Tongue (tissue), 2 donors: ENCODE data around the gene PRPS2. TPM values are rescaled to one million over a fixed set of nuclear protein-coding genes. Genes with fewer than 3 reads are reported as not detected.

ENCODE experiments used
- DNase-seq: peaks from one replicate; pipeline ENCODE4 v3.0.0-alpha.2; 2015
- total RNA-seq: library from RNA; depleted of rRNA; stranded (reverse); fragments of >200 nt; gene quantifications from one replicate; pipeline ENCODE4 v1.2.3, GENCODE V29; 2014

Gene PRPS2
- 15.5 TPM for total RNA-seq

- DNase-seq = peak; percentile 72
Observed at GRCh38 chrX:12791257-12792228, at the start of gene PRPS2. Gene PRPS2 (plus strand): TSS chrX:12791412. CDS start chrX:12791498, 86 bp downstream.

DNA sequence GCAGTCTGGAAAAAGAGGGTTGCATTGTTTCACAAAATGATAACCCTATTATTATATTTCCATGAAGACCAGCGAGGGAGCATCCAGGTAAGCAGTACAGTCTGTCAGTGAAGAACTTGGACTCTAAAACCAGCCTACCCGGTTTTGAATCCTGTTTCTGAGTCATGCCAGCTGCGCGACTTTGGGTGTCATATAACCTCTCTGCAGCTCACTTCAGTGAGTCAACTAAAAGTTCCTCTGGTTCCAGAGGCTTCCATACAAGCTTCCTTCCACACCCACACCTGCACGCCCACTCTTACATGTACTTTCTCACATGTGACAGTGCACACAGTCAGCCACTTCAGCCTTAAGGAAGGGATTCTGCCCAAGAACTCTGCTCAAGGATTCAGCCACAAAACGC, 49.8 kb upstream of the PRPS2 start:
- no peak for DNase-seq

- DNase-seq = no peak
Observed at GRCh38 chrX:12747433-12747832, 43.8 kb upstream of the PRPS2 start.

GRCh38 chrX:12751887-12752286, 39.3 kb upstream of the PRPS2 start:
- no peak for DNase-seq

DNA sequence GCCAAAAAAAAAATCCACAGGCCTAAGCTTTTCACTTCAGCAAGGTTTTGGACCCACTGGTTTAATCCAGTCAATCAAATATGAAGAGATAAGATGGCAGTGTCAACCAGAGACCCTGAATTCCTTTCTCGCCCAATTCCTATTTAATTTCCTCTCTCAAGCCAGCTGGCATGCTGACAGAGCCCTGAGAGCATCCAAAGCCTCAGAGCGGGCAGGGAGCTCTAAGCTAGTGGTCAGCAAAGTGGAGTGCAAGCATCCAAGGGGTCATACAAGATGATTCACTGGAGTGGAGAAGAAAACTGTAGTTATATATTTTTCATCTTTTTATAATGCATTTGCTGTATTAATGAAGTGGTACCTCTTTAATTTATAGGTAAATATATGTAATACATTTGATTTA, 37.8 kb upstream of the PRPS2 start:
- DNase-seq = no peak

GRCh38 chrX:12758291-12758690, 32.9 kb upstream of the PRPS2 start:
- no peak for DNase-seq

- no peak for DNase-seq
Observed at GRCh38 chrX:12767856-12768255, 23.4 kb upstream of the PRPS2 start.

DNA sequence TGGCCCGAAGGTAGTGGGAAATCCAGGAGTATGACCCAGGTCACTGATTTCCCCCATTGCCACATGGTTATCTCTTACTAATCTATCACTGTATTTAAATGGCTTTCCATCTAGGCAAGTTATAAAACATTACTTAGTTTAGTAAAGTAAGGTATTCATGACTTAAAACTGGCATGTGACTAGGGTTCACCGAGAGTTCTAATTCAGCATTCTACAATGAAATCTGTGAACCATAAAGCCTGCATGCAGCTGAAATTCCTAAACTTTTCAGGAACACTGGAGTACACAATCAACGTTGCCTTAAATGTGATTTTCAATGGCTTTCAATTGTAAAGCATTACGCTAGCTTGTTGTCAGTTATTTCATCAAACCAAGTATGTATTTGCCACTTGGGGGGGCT, 22.7 kb upstream of the PRPS2 start:
- no peak for DNase-seq

DNA sequence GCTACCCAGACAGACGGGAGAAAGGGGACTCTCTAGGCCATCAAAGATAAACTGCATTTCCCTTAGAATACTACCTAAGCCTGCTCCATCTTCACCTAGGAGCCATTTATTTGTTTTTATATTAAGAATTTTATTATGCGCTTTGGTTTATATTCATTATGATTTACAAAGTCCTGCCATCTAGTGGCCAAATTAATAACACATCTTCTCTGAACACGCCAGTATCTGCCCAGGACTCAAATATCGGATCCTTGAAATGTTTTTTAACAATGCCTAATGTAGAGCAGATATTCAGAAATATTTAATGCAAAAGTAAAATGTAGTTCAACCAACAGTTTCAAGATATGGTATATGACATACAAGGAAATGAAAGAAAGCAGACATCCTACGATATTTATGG, 20.8 kb upstream of the PRPS2 start:
- peak; percentile 41 for DNase-seq

GRCh38 chrX:12771445-12772069, 19.7 kb upstream of the PRPS2 start:
- DNase-seq = peak; percentile 14

GRCh38 chrX:12777670-12778069, 13.5 kb upstream of the PRPS2 start:
- DNase-seq = no peak

- DNase-seq = no peak
Observed at GRCh38 chrX:12779534-12779933, 11.7 kb upstream of the PRPS2 start.

DNA sequence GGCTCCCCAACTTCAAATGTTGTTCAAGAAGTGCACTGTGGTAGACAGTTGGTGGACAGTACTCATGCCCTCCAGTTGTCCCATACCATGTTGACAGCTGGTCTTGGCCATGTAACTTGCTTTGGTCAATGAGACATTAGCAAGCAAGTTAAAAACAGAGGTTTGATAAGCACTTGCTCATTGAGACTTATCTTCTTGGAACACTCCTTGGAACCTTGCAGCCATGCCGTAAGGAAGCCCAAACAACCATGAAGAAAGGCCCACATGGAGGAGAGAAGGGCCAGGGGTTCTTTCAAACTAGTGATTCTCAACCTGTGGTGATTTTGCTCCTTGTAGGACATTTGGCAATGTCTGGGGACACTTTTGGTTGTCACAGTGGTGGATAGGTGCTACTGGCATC, 2.6 kb upstream of the PRPS2 start:
- no peak for DNase-seq

- no peak for DNase-seq
Observed at GRCh38 chrX:12789976-12790375, 1.2 kb upstream of the PRPS2 start.

DNA sequence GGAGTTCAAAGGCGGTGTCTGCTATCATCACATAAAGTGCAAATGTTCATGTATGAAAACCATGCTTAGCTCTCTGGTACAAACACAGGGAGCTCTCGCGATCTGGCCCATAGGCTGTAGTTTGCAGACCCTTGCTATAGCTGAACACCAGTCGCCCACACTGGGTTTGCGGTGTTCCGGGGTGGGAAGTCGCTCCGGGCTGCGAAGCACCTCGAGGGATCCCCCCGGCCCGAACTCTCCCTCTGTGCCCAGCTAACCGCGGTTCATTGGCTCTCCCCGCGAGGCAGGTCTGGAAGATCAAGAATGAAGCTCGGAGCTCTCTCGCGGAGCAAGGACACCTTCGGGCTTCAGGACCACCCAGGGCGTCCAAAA, 341 bp upstream of the PRPS2 start:
- no peak for DNase-seq

DNA sequence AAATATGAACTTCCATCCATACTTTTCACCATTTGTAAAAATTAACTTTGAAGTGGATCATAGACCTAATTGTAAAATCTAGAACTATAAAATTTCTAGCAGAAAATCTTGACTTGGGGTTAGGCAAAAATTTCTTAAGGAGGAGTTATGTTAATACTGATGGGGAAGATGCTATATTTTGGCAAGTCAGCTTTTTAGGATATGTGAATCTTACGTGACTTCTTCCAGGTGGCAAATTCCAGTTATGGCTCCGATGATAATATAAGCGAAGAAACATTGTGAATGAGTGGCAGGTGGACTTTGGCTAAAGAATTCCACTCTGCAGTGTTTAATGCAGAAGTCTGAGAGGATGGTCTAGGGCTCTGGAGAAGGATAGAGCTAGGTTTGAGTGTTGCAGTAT, 1.5 kb downstream of the PRPS2 start:
- no peak for DNase-seq

DNA sequence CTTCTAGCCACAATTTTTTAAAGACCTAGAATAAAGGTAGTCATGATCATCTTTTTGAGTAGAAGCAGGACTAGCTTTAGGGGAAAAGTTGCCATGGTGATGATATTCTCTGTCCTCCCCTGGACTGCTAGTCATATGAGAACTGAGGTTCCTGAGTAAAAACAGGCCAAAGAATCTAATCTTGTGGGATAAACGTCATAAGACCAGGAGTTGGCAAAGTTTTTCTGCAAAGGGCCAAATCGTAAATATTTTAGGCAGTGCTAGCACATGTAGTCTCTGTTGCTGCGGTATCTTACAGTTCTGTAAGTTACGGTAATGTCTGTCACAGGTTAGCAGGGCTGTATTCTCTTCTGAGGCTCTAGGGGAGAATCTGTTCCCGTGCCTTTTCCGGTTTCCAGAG, 3.4 kb downstream of the PRPS2 start:
- no peak for DNase-seq

DNA sequence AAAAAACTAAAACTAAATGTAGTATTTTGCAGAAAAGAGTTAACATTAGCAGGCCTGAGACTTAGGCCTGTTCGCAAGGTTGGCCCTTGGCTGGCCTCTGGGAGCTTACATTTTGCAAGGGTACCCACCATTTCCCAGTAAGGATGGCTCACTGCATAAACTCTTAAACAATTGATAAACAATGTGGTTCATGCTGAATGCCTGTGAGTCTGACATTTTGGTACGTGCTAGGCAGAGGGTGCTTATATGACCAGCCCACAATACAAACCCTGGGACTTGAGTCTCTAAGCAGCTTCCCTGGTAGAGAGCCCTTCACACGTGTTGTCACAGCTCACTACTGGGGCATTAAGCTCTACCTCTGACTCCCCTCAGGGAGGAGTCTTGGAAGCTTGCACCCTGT, 7.4 kb downstream of the PRPS2 start:
- no peak for DNase-seq

DNA sequence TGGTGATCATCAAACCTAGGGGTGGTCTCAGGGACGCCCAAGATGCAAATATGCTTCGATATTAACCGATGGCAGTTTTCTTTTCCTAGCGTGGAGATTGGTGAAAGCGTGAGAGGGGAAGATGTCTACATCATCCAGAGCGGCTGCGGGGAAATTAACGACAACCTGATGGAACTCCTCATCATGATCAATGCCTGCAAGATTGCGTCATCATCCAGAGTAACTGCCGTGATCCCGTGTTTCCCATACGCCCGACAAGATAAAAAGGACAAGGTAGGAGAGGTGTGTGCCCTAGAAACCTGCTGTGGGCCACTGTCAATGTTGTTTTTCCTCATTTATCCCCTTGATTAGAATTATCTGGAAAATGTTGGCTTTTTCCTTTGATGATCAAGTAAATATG, 7.9 kb downstream of the PRPS2 start:
- DNase-seq = no peak

DNA sequence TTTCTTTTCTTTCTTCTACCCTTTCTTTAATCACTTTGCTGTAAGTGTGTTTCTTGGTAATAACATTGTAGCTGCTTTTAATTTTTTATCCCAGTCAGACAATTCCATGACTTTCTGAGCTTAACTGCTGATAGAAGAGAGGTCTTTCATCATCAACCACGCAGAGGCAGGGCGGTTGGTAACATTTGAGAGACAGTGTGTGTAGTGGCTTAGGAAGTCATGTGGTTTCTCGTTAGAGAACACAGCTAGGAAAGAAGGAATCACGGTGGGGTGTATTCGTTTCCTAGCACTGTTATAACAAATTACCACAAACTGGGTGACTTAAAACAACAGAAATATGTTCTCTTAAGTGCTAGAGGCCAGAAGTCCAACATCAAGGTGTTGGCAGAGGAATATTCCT, 11.5 kb downstream of the PRPS2 start:
- DNase-seq = no peak

DNA sequence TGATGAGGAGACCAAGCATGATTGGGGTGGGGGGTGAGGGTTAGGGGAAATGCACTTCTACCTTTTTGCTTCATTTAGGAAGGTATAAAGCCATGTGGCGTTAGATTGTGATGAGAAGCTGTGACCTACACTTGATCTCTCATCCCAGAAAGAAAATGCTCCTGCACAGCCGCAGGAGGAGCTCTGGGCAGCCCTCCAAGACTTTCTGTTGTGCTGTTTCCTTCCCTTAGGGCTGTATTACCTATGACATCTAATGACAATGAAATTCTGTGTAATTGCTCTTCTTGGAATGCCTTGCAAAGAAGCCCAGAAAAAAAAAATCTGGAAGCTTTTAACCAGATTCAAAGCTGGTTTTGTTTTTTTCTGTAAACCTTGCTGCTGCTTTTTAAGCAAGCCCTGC, 13.4 kb downstream of the PRPS2 start:
- peak; percentile 35 for DNase-seq

GRCh38 chrX:12805333-12805732, 14.1 kb downstream of the PRPS2 start:
- DNase-seq = no peak

- DNase-seq = no peak
Observed at GRCh38 chrX:12811658-12812057, 20.4 kb downstream of the PRPS2 start.

DNA sequence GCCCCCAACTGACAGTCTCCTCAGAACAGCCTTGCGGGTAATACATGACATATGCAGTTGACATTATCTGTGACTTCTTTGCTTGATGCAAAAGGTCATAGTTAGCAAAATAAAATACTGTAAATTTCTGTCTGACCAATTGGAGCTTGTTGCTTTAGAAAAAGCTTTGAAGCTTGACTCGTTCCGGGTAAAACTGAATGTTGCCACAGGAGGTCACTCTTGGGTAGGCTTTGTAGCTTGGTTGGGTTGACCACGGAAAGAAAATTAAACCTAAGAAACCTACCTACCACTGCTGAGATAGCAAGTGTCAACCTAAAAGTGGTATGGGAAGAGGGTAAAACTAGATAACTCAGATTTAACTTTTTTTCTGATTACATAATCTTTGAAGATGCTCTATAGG, 23.2 kb downstream of the PRPS2 start:
- peak; percentile 48 for DNase-seq
